Body of pancreas (tissue), 4 donors: ENCODE data around the gene ANKRD33.

ENCODE experiments used
- CTCF ChIP-seq, 7 experiments: fragments of 450-650 bp in 4 of 7; fragments of 200-600 bp in 3 of 7; sonication (generic) in 3 of 7; IDR thresholded peaks; one replicate each; pipeline ENCODE4 v1.5.1; 2016 to 2019; ENCODE audit warnings: antibody characterized with exemption in 7 of 7
- POLR2A ChIP-seq, 3 donors: fragments of 450-650 bp; IDR thresholded peaks; one replicate each; pipeline ENCODE4 v1.6.1; 2016; ENCODE audit warnings: antibody characterized with exemption in 3 of 3, mild to moderate bottlenecking in 2 of 3

- TF ChIP-seq CTCF (IDR thresholded peaks at IDR 0.05) = no peak
- TF ChIP-seq POLR2A (IDR thresholded peaks at IDR 0.05) = no peak
These were observed 2.7 kb downstream of the ANKRD33 start for GRCh38 chr12:51890511-51891171.
